D721Med (cell line): ENCODE measurements around the gene GPR101.

ENCODE experiments used
- DNase-seq: peaks from one replicate; pipeline ENCODE4 v3.0.0; 2011; ENCODE audit warnings: low spot score; ENCODE audit not compliant: insufficient read length
- FAIRE-seq: peaks from 2 replicates; lab custom pipeline; 2011; peaks lifted over from hg19 to GRCh38; lab: Jason Lieb, UNC
- TF ChIP-seq, protein P1 (sequence below): IDR thresholded peaks from 2 replicates; pipeline ENCODE4 v1.5.1; 2012; ENCODE audit warnings: mild to moderate bottlenecking, control low read depth; ENCODE audit not compliant: insufficient read depth; ENCODE audit errors: missing control alignments

Gene GPR101, protein sequence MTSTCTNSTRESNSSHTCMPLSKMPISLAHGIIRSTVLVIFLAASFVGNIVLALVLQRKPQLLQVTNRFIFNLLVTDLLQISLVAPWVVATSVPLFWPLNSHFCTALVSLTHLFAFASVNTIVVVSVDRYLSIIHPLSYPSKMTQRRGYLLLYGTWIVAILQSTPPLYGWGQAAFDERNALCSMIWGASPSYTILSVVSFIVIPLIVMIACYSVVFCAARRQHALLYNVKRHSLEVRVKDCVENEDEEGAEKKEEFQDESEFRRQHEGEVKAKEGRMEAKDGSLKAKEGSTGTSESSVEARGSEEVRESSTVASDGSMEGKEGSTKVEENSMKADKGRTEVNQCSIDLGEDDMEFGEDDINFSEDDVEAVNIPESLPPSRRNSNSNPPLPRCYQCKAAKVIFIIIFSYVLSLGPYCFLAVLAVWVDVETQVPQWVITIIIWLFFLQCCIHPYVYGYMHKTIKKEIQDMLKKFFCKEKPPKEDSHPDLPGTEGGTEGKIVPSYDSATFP

DNA sequence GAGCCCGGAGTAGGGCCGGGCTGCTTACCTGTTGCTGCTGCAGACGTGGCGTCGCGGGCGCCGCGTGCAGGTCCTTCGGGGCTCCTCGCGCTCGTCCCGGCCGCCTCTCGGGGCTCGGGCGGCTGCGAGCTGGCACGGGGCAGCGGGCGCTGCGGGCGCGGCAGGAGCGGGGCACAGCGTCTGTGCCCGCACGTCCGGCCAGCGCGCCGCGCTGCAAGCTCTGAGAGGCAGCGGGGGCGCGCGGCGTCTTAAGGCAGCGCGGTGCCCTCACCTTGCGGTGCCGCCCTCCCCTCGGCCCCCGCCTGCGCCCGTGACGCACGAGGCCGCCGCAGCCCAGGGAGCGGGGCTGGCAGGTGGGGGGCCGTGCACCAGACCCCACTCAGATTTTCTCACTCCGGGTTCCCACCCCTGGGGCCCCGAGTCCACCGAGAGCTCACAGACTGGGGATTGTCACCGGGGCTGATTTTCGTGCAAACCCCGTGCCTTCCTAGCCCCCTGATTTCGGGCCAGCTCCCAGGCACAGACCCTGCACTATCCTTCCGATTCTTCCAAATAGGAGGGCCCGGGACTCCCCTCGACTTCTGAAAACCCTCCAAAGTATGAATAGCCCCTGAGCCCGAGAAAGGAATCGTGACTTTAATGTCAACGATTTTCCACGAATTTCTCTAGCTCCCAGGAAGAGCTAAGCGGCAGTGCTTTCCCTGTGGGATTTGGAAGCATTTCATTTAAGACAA, at the start of gene GPR101:
TSS of gene GPR101 (minus strand) at position 222 of the 734 bp plus-strand sequence. CDS start 2,321 bp downstream, outside the sequence.
- FAIRE-seq: no peak
- TF ChIP-seq, protein P1, sequence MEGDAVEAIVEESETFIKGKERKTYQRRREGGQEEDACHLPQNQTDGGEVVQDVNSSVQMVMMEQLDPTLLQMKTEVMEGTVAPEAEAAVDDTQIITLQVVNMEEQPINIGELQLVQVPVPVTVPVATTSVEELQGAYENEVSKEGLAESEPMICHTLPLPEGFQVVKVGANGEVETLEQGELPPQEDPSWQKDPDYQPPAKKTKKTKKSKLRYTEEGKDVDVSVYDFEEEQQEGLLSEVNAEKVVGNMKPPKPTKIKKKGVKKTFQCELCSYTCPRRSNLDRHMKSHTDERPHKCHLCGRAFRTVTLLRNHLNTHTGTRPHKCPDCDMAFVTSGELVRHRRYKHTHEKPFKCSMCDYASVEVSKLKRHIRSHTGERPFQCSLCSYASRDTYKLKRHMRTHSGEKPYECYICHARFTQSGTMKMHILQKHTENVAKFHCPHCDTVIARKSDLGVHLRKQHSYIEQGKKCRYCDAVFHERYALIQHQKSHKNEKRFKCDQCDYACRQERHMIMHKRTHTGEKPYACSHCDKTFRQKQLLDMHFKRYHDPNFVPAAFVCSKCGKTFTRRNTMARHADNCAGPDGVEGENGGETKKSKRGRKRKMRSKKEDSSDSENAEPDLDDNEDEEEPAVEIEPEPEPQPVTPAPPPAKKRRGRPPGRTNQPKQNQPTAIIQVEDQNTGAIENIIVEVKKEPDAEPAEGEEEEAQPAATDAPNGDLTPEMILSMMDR: no peak
- no peak for DNase-seq

DNA sequence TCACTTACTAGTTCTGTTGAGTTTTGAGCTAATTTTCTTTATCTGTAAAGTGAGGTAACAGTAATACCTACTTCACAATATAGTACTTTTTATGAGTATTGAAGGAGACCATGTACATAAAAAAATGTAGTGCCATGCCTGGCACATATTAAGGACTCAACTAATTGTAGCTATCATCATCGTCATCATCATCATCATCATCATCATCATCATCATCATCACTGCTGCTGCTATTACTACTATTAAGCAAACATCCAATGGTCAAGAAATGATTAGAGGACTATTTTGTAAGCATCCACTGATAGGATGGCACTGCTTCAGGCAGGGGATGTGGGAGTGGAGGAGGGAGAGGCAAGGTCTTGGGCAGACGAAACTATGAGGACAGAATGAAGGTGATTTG, 47.4 kb upstream of the GPR101 start:
- no peak for DNase-seq
- TF ChIP-seq, protein P1: no peak
- no peak for FAIRE-seq

DNA sequence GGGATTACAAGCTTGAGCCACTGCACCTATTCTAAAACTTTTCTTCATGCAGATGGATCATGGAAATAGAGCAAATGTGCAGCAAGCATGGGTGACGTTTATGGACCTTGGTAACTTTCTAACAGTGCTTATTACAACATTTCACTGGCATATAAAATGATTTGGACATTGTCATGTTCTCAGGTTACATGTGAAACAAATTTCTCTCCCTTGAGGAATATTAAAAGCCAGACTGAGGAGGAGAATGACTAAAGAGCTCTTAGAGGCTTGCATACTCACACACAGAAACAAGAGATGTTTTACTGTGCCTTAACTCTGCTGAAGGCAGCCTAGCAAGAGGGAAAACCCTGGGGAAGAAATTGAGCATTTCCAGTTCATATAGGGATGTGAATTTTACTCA, 38.6 kb upstream of the GPR101 start:
- no peak for FAIRE-seq
- TF ChIP-seq, protein P1: no peak
- no peak for DNase-seq

DNA sequence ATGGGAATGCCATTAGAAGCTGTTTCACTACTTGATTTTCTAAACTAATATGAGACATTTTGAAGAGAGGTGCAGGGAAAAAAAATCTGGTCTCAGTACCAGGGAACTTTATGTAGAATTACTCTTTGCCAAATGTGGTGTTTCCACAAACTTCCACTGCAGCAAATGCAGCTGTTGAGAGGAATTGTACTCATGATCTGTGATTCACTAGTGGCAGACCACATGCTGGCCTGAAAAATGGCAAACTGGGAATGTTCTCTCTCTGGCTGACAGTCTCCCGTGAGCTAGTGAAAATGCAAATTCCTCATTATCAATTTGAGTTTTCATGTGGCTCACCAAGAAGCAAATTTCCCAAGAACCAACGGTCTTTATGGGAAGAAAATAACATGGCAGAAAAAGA, 37.8 kb upstream of the GPR101 start:
- FAIRE-seq (no peak), DNase-seq (no peak)
- TF ChIP-seq, protein P1: no peak

DNA sequence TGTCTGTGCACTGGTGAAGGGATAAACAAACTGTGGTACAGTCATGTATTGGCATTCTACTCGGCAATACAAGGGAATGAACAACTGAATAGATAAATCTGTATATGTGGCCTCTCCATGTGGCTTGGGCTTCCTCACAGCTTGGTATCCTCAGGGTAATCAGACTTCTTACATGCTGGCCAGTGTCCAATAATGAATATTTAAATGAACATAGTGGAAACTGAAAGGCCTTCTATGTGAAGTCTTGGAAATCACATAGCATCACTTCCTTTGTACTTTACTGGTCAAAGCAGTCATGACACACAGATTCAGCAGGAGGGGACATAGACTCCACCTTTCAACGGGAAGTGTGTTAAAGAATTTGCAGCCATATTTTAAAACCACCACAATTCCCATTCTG, 33.4 kb upstream of the GPR101 start:
- DNase-seq (no peak), FAIRE-seq (no peak)
- TF ChIP-seq, protein P1: no peak

DNA sequence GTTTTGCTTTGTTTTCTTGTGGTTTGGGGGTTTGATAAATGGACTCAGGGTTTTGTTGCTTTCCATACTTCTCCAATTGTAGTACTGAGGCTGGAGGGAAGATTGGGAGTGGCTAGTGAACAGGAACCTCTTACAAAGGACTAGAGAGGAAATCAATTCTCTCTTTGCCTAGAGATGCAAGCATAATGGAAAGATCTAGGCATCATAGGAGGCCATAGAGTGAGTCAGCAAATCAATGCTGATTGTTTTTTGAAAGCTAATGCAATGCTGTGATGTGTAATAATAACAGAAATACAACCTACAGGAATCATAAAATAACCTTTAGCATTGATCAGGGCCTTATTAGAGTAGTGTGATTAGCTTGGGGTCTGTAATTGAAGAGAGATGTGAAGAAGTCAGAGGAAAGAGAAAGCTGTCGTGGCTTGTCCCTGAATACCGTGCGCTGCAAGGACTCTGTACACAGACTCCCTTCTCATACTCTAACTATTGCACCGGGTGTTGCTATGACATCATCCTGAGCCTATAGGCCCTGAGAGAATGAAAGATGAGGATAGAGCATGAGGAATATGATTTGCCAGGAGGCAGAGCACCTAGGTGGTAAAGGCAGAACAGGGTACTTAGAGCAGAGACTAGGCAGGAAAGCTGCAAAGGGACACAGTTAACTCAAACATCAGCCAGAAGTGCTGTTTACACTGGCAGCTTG, 29.3 kb upstream of the GPR101 start:
- no peak for DNase-seq
- no peak for FAIRE-seq
- TF ChIP-seq, protein P1: no peak
